ENCODE results near the gene NHLH2.

GRCh38 chr1:115890580-115890979 lies 49.7 kb upstream of the NHLH2 start:
- TF ChIP-seq, protein P1, sequence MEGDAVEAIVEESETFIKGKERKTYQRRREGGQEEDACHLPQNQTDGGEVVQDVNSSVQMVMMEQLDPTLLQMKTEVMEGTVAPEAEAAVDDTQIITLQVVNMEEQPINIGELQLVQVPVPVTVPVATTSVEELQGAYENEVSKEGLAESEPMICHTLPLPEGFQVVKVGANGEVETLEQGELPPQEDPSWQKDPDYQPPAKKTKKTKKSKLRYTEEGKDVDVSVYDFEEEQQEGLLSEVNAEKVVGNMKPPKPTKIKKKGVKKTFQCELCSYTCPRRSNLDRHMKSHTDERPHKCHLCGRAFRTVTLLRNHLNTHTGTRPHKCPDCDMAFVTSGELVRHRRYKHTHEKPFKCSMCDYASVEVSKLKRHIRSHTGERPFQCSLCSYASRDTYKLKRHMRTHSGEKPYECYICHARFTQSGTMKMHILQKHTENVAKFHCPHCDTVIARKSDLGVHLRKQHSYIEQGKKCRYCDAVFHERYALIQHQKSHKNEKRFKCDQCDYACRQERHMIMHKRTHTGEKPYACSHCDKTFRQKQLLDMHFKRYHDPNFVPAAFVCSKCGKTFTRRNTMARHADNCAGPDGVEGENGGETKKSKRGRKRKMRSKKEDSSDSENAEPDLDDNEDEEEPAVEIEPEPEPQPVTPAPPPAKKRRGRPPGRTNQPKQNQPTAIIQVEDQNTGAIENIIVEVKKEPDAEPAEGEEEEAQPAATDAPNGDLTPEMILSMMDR (IDR thresholded peaks at IDR 0.05), result no peak
- TF ChIP-seq POLR2A (IDR thresholded peaks at IDR 0.05), result no peak

Data from right lobe of liver (tissue), 4 donors.